ENCODE measurements around the gene C7orf25.
"Not testable (repeated sequence)": the region's sequence is repeated elsewhere in the genome, so short reads cannot be mapped to it uniquely, and the experiment has no call there.

C7orf25 gene

GRCh38 chr7:42928754-42929153 lies 16.9 kb upstream of the C7orf25 start:
- DNase-seq, result no peak

- no peak for DNase-seq
Observed at GRCh38 chr7:42926204-42926603, 14.3 kb upstream of the C7orf25 start.

GRCh38 chr7:42925630-42926029 lies 13.8 kb upstream of the C7orf25 start:
- DNase-seq, result no peak

- DNase-seq, result no peak
Observed at GRCh38 chr7:42924223-42924838, 12.5 kb upstream of the C7orf25 start.

DNA sequence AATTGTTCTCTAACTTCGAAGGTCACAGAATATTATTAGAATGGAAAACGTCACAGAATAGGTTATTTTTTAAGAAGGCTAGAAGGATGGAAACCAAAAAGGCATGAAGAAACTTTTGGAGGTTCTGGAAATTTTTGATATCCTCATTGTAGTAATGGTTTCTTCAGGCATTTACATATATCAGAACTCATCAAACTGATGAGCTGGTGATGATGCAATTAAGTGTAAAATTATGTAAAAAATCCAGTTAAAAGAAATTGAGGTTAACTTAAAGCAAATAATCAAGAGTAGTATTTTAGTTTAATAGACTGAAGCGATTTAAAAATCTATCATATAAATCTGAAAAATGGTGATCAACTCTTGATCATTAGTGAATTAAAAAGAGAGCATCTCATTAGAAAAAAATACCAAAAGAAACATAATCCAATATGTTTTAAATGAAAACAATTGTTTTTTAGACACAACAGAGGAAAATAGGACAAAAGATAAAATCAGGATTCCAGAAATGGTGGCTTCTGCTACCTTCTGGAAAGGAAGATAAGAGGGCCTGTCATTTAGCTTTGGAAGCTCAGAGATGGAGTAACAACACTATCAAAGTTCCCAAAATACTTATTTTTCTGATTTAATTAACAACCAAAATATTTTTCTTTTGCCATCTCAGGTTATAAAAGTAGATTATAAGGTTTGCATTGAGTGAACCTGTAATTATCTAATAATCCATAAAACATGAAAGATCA lies 10.3 kb upstream of the C7orf25 start:
- no peak for DNase-seq

DNA sequence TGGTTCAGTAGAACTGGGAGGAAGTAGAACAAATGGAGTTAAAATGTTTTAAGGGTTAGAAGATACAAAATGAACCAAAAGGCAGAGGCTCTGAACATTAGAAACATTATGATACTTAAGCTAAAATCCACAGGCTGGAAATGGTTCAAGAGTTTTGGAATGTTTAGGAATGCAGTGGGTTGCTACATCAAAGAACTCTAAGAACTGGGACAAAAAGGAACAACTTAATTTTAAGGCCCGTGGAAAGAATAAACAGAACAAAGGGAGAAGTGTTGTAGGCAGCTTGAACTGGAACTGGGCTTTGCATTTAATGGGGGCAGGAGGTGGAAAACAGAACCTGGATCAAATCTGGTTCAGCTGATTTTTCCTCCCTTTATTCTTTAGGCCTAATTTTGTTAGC lies 3.5 kb upstream of the C7orf25 start:
- DNase-seq, result no peak

DNA sequence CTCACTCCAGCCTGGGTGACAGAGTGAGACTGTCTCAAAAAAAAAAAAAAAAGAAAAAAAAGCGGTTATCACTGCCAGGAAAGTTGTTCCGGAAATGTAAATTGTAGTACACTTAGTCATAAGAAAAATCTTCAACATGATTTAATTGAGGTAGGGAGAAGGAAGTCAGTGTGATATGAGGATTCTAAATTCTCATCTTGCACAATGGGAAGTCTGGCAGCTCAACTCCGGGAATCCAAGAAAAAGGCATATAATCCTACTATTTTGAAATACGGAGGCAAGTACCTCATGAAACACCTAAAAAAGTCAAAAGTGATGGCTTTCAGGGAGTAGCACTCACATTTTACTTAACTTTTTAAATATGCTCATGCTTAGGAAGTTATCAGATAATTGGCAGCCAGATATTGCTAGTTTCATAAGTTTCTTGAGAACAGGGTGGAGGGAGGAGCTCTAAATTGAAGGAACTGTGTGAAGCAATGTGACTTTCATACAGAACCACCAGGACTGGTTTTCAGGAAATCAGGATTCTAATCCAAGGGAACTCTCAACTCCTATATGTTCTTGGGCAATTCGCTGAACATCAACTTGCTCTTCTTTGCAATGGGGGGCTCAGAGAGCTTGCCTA lies 2.7 kb upstream of the C7orf25 start:
- no peak for DNase-seq

GRCh38 chr7:42914009-42914408 lies 2.1 kb upstream of the C7orf25 start:
- DNase-seq, result no peak

GRCh38 chr7:42913591-42913990 lies 1.7 kb upstream of the C7orf25 start:
- no peak for DNase-seq

- DNase-seq, result no peak
Observed at GRCh38 chr7:42910306-42910705, 1.6 kb downstream of the C7orf25 start.

DNA sequence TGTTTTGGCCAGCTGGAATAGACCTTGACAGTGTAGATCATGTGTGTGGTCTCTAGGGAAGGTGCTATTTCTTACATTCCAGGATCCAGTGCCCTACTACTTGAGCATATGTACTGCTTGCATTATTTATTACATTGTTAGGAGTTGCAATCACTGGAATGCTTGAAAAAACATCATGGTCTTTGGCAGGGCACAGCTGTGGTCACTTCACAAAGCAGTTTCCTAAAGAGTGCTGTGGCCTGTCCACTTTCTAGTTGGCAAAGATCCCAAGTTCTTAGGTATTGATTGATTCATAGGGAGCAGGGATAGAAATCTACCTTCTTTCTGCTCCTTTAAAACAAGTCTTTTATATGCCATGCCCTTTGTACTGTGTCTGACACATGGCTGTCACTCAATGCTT lies 4.6 kb downstream of the C7orf25 start:
- DNase-seq, result no peak

DNA sequence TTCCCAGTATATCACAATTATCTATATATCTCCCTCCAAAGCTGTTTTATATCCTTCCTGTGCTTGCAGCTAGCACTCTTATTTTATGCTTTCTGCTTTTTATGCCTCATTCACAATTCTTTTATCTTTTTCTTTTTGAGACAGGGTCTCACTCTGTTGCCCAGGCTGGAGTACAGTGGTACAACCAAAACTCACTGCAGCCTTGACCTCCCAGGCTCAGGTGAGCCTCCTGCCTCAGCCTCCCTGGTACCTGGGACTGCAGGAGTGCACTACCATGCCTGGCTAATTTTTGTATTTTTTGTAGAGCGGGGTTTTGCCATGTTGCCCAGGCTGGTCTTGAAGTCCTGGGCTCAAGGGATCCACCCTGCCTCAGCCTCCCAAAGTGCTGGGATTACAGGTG lies 5.7 kb downstream of the C7orf25 start:
- no peak for DNase-seq

DNA sequence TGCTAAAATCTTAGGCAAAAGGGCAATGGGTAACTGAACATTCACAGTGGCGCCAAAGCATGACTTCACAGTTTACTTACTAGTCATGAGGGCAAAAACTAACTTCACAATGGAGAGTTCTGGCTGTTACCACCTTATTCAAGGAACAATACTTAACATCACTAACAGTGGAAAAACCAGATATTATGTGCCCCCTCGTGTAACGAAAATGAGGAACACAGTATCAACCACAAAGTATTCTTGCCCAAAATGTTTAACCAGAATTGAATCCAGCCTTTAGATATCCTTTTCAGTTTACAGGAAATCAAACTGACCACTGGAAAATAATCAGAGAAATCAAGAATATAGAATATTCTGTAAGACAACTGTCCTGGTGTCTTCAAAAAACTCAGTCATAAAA lies 9.5 kb downstream of the C7orf25 start:
- no peak for DNase-seq

GRCh38 chr7:42900842-42901241 lies 11.0 kb downstream of the C7orf25 start:
- no peak for DNase-seq

DNA sequence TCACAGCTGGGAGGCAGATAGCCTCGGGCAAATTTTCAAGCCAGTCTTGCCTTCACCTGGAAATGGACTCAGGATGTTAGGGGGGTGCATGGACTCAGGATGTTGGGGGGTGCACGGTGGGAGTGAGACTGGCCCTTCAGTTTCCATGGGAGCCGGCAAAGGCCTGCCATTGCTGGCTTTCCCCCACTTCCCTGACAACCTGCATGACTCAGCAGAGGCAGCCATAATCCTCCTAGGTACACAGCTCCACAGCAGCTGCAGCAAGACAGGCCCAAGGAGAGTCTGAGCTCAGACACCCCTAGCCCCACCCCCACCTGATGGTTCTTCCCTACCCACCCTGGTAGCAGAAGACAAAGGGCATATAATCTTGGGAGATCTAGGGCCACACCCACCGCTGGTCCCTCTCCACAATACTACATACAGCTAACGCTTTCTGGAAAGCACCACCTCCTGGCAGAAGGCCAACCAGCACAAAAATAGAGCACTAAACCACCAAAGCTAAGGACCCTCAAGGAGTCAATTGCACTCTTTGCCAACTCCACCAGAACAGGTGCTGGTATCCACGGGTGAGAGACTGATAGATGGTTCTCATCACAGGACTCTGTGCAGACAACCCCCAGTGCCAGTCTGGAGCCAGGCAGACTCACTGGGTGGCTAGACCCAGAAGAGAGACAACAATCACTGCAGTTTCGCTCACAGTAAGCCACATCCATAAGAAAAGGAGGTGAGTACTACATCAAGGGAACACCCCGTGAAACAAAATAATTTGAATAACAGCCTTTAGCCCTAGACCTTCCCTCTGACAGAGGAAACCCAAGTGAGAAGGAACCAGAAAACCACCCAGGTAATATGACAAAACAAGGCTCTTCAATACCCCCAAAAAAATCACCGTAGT lies 18.3 kb downstream of the C7orf25 start:
- no peak for DNase-seq

- DNase-seq, result no peak
Observed at GRCh38 chr7:42886893-42887505, 24.9 kb downstream of the C7orf25 start.

DNA sequence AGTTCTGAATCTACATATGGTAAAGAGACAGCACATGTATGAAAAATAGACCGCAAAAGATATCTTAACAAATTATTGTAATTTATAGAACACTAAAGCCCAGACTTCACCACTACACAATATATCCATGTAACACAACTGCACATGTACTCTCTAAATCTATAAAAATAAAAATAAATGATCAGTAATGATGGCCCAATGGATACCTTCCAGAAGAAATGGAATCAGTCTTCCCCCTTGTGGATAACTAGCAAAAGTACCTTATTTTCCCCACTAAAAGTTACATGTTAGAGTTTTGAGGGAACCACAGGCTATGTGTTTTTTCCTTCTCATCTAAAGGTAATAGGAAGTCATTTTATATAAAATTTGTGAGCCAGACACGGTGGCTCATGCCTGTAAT lies 25.7 kb downstream of the C7orf25 start:
- DNase-seq, result no peak

- DNase-seq, result not testable (repeated sequence)
Observed at GRCh38 chr7:42885183-42885582, 26.7 kb downstream of the C7orf25 start.

- no peak for DNase-seq
Observed at GRCh38 chr7:42883950-42884349, 27.9 kb downstream of the C7orf25 start.

DNA sequence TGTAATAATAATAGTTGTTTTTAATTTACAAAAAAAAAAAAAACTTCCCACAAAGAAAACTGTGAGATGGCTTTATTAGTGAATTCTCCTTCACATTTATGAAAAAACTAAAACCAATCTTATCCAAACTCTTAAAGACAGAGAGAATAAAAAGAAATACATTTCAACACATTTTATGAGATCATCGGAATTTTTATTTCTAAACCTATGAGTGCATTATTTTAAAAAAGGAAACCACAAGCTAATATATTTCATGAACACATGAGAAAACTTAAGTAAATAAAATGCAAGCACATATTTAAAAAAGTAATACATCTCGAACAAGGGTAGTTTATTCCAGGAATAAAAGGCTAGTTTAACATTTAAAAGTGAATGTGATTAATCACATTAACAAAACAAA lies 31.5 kb downstream of the C7orf25 start:
- DNase-seq, result no peak

DNA sequence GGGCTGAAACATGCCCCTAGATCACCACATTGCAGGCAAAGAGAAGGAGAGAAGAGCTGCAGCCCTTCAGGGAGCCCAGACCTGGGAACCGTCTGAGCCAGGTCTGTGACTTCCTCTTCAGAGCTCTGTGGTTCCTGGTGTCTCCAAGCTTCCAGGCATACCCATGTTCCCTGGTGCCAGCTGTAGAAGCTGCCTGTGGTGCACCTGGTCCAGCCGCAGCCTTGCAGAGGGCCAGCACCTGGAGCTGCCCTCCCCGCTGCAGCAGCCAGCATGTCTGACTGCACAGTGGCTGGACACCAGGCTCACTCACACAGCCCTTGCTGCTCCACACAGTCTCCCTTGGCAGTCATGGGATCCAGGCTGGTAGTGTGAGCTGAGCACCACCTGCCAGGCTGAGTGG lies 33.6 kb downstream of the C7orf25 start:
- no peak for DNase-seq

GRCh38 chr7:42877862-42878261 lies 34.0 kb downstream of the C7orf25 start:
- no peak for DNase-seq

Data from activated T-cell treated with anti-CD3 and anti-CD28 coated beads for 4 hours (primary cell).